IMR-90 (cell line): ENCODE data around the gene BLTP3B. TPM values are rescaled to one million over a fixed set of nuclear protein-coding genes. Genes with fewer than 3 reads are reported as not detected.

Experiments used
- ATAC-seq: fragments of 200-7000 bp; cut with Tn5 transposase; 2 replicates; pipeline ENCODE4 v1.9.1; 2020; ENCODE audit warnings: low read depth, mild to moderate bottlenecking, moderate library complexity
- BruUV-seq: library from RNA; stranded (reverse); fragments of 400-500 nt; replicated peaks from 2 replicates; lab custom pipeline; 2021; lab: Mats Ljungman, UMichigan
- CTCF ChIA-PET: fragments of 300-600 bp; formaldehyde crosslinking; extraction: SDS; loops from one replicate; lab custom pipeline; 2021; ENCODE audit warnings: antibody characterized with exemption; lab: Yijun Ruan, JAX
- POLR2A ChIA-PET: fragments of 300-600 bp; sonication (Branson Sonifier 250); formaldehyde crosslinking; loops from one replicate; lab custom pipeline; 2022; ENCODE audit warnings: antibody characterized with exemption; ENCODE audit not compliant: unreplicated experiment; lab: Charles Lee
- DNase-seq: peaks from one replicate; pipeline ENCODE4 v3.0.0; 2013
- H2AFZ ChIP-seq: replicated peaks from 2 replicates; pipeline ENCODE3; 2013; ENCODE audit warnings: low read length, mild to moderate bottlenecking; ENCODE audit not compliant: poor library complexity
- H2AK5ac ChIP-seq: 2 replicates; pipeline ENCODE4 v1.6.1; 2013; ENCODE audit warnings: low read depth, low read length, inconsistent platforms
- H2AK9ac ChIP-seq: replicated peaks from 2 replicates; pipeline ENCODE3; 2013; ENCODE audit warnings: mild to moderate bottlenecking, low read depth, low read length, moderate library complexity; ENCODE audit not compliant: poor library complexity
- H2BK120ac ChIP-seq: 2 replicates; pipeline ENCODE4 v1.6.1; 2013; ENCODE audit warnings: low read depth, low read length, inconsistent platforms
- H2BK15ac ChIP-seq: 3 replicates; pipeline ENCODE4 v1.6.1; 2013; ENCODE audit warnings: low read depth, low read length, inconsistent platforms
- H2BK20ac ChIP-seq: 2 replicates; pipeline ENCODE4 v1.6.1; 2013; ENCODE audit warnings: low read depth, mild to moderate bottlenecking, inconsistent platforms, low read length, moderate library complexity
- H2BK5ac ChIP-seq: 2 replicates; pipeline ENCODE4 v1.6.1; 2013; ENCODE audit warnings: mild to moderate bottlenecking, low read depth, low read length, inconsistent platforms; ENCODE audit not compliant: poor library complexity, severe bottlenecking
- H3K14ac ChIP-seq: replicated peaks from 2 replicates; pipeline ENCODE4 v1.6.1; 2013; ENCODE audit warnings: low read depth, low read length, inconsistent platforms
- H3K18ac ChIP-seq: 2 replicates; pipeline ENCODE4 v1.6.1; 2013; ENCODE audit warnings: low read depth, low read length, control low read depth
- H3K23ac ChIP-seq: 2 replicates; pipeline ENCODE4 v1.6.1; 2013; ENCODE audit warnings: low read depth, low read length, inconsistent platforms
- H3K27ac ChIP-seq: 2 replicates; pipeline ENCODE4 v1.5.1; 2013; ENCODE audit warnings: mild to moderate bottlenecking, control low read depth, low read length; ENCODE audit not compliant: insufficient read depth
- H3K27me3 ChIP-seq: 2 replicates; pipeline ENCODE4 v1.6.1; 2013; ENCODE audit warnings: low read length; ENCODE audit not compliant: control insufficient read depth, insufficient read depth
- H3K36me3 ChIP-seq: 2 replicates; pipeline ENCODE4 v1.6.1; 2013; ENCODE audit warnings: low read length, mixed read lengths; ENCODE audit not compliant: control insufficient read depth, insufficient read depth
- H3K4ac ChIP-seq: 2 replicates; pipeline ENCODE4 v1.6.1; 2013; ENCODE audit warnings: low read depth, low read length, inconsistent platforms
- H3K4me1 ChIP-seq: 2 replicates; pipeline ENCODE4 v1.6.1; 2013; ENCODE audit warnings: low read length, mixed read lengths; ENCODE audit not compliant: control insufficient read depth, insufficient read depth
- H3K4me2 ChIP-seq: 2 replicates; pipeline ENCODE4 v1.6.1; 2013; ENCODE audit warnings: low read depth, mild to moderate bottlenecking, control low read depth, low read length, moderate library complexity
- H3K4me3 ChIP-seq: 2 replicates; pipeline ENCODE4 v1.5.1; 2013; ENCODE audit warnings: low read depth, mild to moderate bottlenecking, control low read depth, low read length, moderate library complexity; ENCODE audit not compliant: insufficient read depth
- H3K56ac ChIP-seq: 2 replicates; pipeline ENCODE4 v1.6.1; 2013; ENCODE audit warnings: low read length, inconsistent platforms; ENCODE audit not compliant: insufficient read depth; ENCODE audit errors: extremely low read depth
- H3K79me1 ChIP-seq, 2 experiments: 2 replicates each; pipeline ENCODE4 v1.6.1; 2013; ENCODE audit warnings: low read length in 2 of 2, inconsistent platforms in 1 of 2, low read depth in 1 of 2
- H3K9ac ChIP-seq: 2 replicates; pipeline ENCODE4 v1.6.1; 2013; ENCODE audit warnings: low read depth, low read length, control low read depth
- H3K9me1 ChIP-seq: 2 replicates; pipeline ENCODE4 v1.6.1; 2013; ENCODE audit warnings: low read length, inconsistent platforms; ENCODE audit not compliant: insufficient read depth
- H3K9me3 ChIP-seq: 2 replicates; pipeline ENCODE4 v1.6.1; 2013; ENCODE audit warnings: low read length; ENCODE audit not compliant: control insufficient read depth, insufficient read depth
- H4K20me1 ChIP-seq: 2 replicates; pipeline ENCODE4 v1.6.1; 2013; ENCODE audit warnings: low read length, inconsistent platforms; ENCODE audit not compliant: insufficient read depth
- H4K5ac ChIP-seq: 2 replicates; pipeline ENCODE4 v1.6.1; 2013; ENCODE audit warnings: mild to moderate bottlenecking, low read depth, low read length, control low read depth
- H4K8ac ChIP-seq, 2 experiments: 2 replicates each; pipeline ENCODE4 v1.6.1; 2013; ENCODE audit warnings: low read depth in 2 of 2, low read length in 2 of 2, control low read depth in 1 of 2, inconsistent platforms in 1 of 2
- H4K91ac ChIP-seq: 2 replicates; pipeline ENCODE4 v1.6.1; 2013; ENCODE audit warnings: low read depth, low read length, inconsistent platforms; ENCODE audit not compliant: insufficient read depth
- BHLHE40 ChIP-seq: fragments of 150-350 bp; IDR thresholded peaks from 2 replicates; pipeline ENCODE4 v1.6.1; 2016; ENCODE audit warnings: mild to moderate bottlenecking, low read depth, low read length
- CEBPB ChIP-seq: IDR thresholded peaks from 2 replicates; pipeline ENCODE4 v1.6.1; 2012; ENCODE audit warnings: low read depth, low read length, improper control_type of control experiment
- CHD1 ChIP-seq: IDR thresholded peaks from 2 replicates; pipeline ENCODE4 v1.6.1; 2012; ENCODE audit warnings: low read depth, low read length, improper control_type of control experiment
- CTCF ChIP-seq: conservative IDR thresholded peaks from 2 replicates; pipeline ENCODE4 v1.5.1; 2012; ENCODE audit warnings: mild to moderate bottlenecking, low read depth, low read length, improper control_type of control experiment
- ELK1 ChIP-seq: fragments of 150-350 bp; IDR thresholded peaks from 2 replicates; pipeline ENCODE4 v1.6.1; 2016; ENCODE audit warnings: low read depth, mild to moderate bottlenecking, low read length, moderate library complexity, borderline replicate concordance
- FOS ChIP-seq: fragments of 150-350 bp; IDR thresholded peaks from 2 replicates; pipeline ENCODE4 v1.6.1; 2016; ENCODE audit warnings: low read depth, low read length
- MAFK ChIP-seq: IDR thresholded peaks from 2 replicates; pipeline ENCODE4 v1.6.1; 2012; ENCODE audit warnings: low read depth, low read length, improper control_type of control experiment
- MAZ ChIP-seq: IDR thresholded peaks from 2 replicates; pipeline ENCODE4 v1.6.1; 2012; ENCODE audit warnings: low read depth, mild to moderate bottlenecking, low read length, improper control_type of control experiment, moderate library complexity, borderline replicate concordance
- MXI1 ChIP-seq: IDR thresholded peaks from 2 replicates; pipeline ENCODE4 v1.6.1; 2012; ENCODE audit warnings: low read depth, mild to moderate bottlenecking, low read length, moderate library complexity, borderline replicate concordance
- NFE2L2 ChIP-seq: fragments of 150-350 bp; IDR thresholded peaks from 2 replicates; pipeline ENCODE4 v1.6.1; 2016; ENCODE audit warnings: low read depth, mild to moderate bottlenecking, low read length
- POLR2A ChIP-seq: IDR thresholded peaks from 2 replicates; pipeline ENCODE4 v1.6.1; 2012; ENCODE audit warnings: mild to moderate bottlenecking, low read depth, low read length
- RAD21 ChIP-seq: IDR thresholded peaks from 2 replicates; pipeline ENCODE4 v1.6.1; 2012; ENCODE audit warnings: low read length, improper control_type of control experiment
- RCOR1 ChIP-seq: IDR thresholded peaks from 2 replicates; pipeline ENCODE4 v1.6.1; 2012; ENCODE audit warnings: mild to moderate bottlenecking, low read length, improper control_type of control experiment; ENCODE audit not compliant: insufficient replicate concordance
- RFX5 ChIP-seq: IDR thresholded peaks from 2 replicates; pipeline ENCODE4 v1.8.0; 2012; ENCODE audit warnings: low read depth, mild to moderate bottlenecking, low read length, moderate library complexity
- SMC3 ChIP-seq: fragments of 150-350 bp; IDR thresholded peaks from 2 replicates; pipeline ENCODE4 v1.6.1; 2016; ENCODE audit warnings: low read depth, mild to moderate bottlenecking, antibody characterized with exemption, low read length, moderate library complexity
- USF2 ChIP-seq: fragments of 150-350 bp; IDR thresholded peaks from 2 replicates; pipeline ENCODE4 v1.6.1; 2017; ENCODE audit warnings: mild to moderate bottlenecking, antibody characterized with exemption, low read length, low read depth
- WGBS, 2 experiments: methylation state at CpG; one replicate each; pipeline versions ENCODE4 v1.1.5 to v1.1.7; 2013; ENCODE audit warnings: missing lambda C conversion rate in 2 of 2; ENCODE audit not compliant: insufficient read length in 1 of 2; ENCODE audit errors: extremely low coverage in 2 of 2; 5-methylcytosine and 5-hydroxymethylcytosine counted together
- dilution Hi-C: fragments of 300-500 bp; cut with HindIII; formaldehyde crosslinking; loops from one replicate; pipeline ENCODE4 v1.14.3; 2018; ENCODE audit warnings: low sequenced_read_pairs; ENCODE audit not compliant: unreplicated experiment
- in situ Hi-C: fragments of 300-500 bp; cut with MboI; formaldehyde crosslinking; loops from 3 replicates; pipeline ENCODE4 v1.14.3; 2019; ENCODE audit warnings: low sequenced_read_pairs, inconsistent platforms, mixed read lengths
- intact Hi-C: fragments of 100-400 bp; cut with micrococcal nuclease; formaldehyde crosslinking; loops from 2 replicates; pipeline ENCODE4 v1.10.0; 2022
- polyA plus RNA-seq, 3 experiments: library from polyadenylated mRNA; depleted of rRNA; stranded (reverse); fragments of >200 nt; gene quantifications; 2 replicates each; pipeline ENCODE4 v1.2.3, GENCODE V29; 2012; ENCODE audit warnings: low replicate concordance in 1 of 3
- total RNA-seq: library from RNA; depleted of rRNA; stranded (reverse); fragments of >200 nt; gene quantifications from 2 replicates; pipeline ENCODE4 v1.2.3, GENCODE V29; 2012

Gene BLTP3B
- total and polyA plus RNA-seq, 2 of the 4 experiments (the other 2 are of a cell fraction), result 8.9 to 38.7 TPM

GRCh38 chr12:100115291-100115690, 27.4 kb downstream of the BLTP3B start:
- H4K91ac ChIP-seq, result no peak overlapping the region
- no peak overlapping the region for H3K27ac ChIP-seq
- H2AFZ ChIP-seq, result no peak overlapping the region
- H3K9ac ChIP-seq, result no peak overlapping the region
- POLR2A ChIA-PET, result no interaction called here
- no TSS peak for BruUV-seq
- H2BK15ac ChIP-seq, result no peak overlapping the region
- H3K18ac ChIP-seq, result no peak overlapping the region
- H3K9me3 ChIP-seq, result no peaks in the 10 kb centered on the region
- ATAC-seq (no peak), DNase-seq (no peak)
- H3K27me3 ChIP-seq, result no peaks in the 10 kb centered on the region
- H3K4me2 ChIP-seq, result no peak overlapping the region
- intact Hi-C loops, result no loop called here
- no peak overlapping the region for H3K56ac ChIP-seq
- H4K20me1 ChIP-seq, result peaks cover 4% of the 10 kb centered on the region; the same call in 1 of the 2 replicates
- H2AK9ac ChIP-seq, result no peak overlapping the region
- no peak overlapping the region for H4K8ac ChIP-seq
- in situ Hi-C loops, result no loop called here
- CTCF ChIA-PET, result no interaction called here
- no peak overlapping the region for H3K23ac ChIP-seq
- H4K5ac ChIP-seq, result no peak overlapping the region
- no peak overlapping the region for H2BK120ac ChIP-seq
- H3K9me1 ChIP-seq, result 0 out of 2 replicates have a peak, but pooled peaks cover 2% of the 10 kb centered on the region
- no peak overlapping the region for H2BK5ac ChIP-seq
- no peak for TF ChIP-seq CTCF
- no peak for TF ChIP-seq SMC3
- TF ChIP-seq CHD1, result no peak
- no peak for TF ChIP-seq MAFK
- no peak for TF ChIP-seq POLR2A
- TF ChIP-seq RAD21, result no peak
- TF ChIP-seq RCOR1, result no peak
- TF ChIP-seq MXI1, result no peak
- TF ChIP-seq CEBPB, result no peak
- no peak for TF ChIP-seq RFX5
- no peak for TF ChIP-seq MAZ
- no peak for TF ChIP-seq NFE2L2
- no peak for TF ChIP-seq ELK1
- TF ChIP-seq USF2, result no peak
- TF ChIP-seq BHLHE40, result no peak
- TF ChIP-seq FOS, result no peak
- H3K4ac ChIP-seq, result no peak overlapping the region
- H2BK20ac ChIP-seq, result no peak overlapping the region
- H2AK5ac ChIP-seq, result no peak overlapping the region
- no peaks in the 10 kb centered on the region for H3K4me1 ChIP-seq
- H3K36me3 ChIP-seq, result no peaks in the 10 kb centered on the region
- no peak overlapping the region for H3K4me3 ChIP-seq
- 100% methylated on average over 1 of the region's 8 CpGs; no CpG with 5 or more reads in 1 of the 2 experiments for WGBS, 2 experiments
- no peak overlapping the region for H3K14ac ChIP-seq
- dilution Hi-C loops, result no loop called here
- H3K79me1 ChIP-seq, result peaks cover 15 to 28% of the 10 kb centered on the region in 2 experiments
